Nephron (organoid): ENCODE data around the gene TCP1.

Experiments
- H3K27ac Mint-ChIP-seq, 3 experiments: 2 replicates each; pipeline ENCODE4 v1.8.0; 2020; ENCODE audit warnings: mixed read lengths in 3 of 3, mild to moderate bottlenecking in 2 of 3, moderate library complexity in 1 of 3
- H3K27me3 Mint-ChIP-seq: 2 replicates; pipeline ENCODE4 v1.8.0; 2021; ENCODE audit warnings: low read depth, mild to moderate bottlenecking, moderate library complexity, mixed read lengths
- H3K36me3 Mint-ChIP-seq: 2 replicates; pipeline ENCODE4 v1.8.0; 2020; ENCODE audit warnings: low read depth, mixed read lengths
- H3K4me1 Mint-ChIP-seq: 2 replicates; pipeline ENCODE4 v1.8.0; 2020; ENCODE audit warnings: mixed read lengths
- H3K4me3 Mint-ChIP-seq, 3 experiments: 2 replicates each; pipeline ENCODE4 v1.8.0; 2020; ENCODE audit warnings: mild to moderate bottlenecking in 3 of 3, mixed read lengths in 3 of 3, moderate library complexity in 2 of 3
- H3K9me3 Mint-ChIP-seq: 2 replicates; pipeline ENCODE4 v1.8.0; 2020; ENCODE audit warnings: mixed read lengths
- CTCF ChIP-seq, 3 experiments: fragments of 200-600 bp; sonication (generic); IDR thresholded peaks; one replicate each; pipeline ENCODE4 v1.5.0; 2021; ENCODE audit warnings: antibody characterized with exemption in 3 of 3; ENCODE audit not compliant: unreplicated experiment in 3 of 3

Gene TCP1

GRCh38 chr6:159809149-159809548 lies 19.7 kb upstream of the TCP1 start:
- Mint-ChIP-seq H3K9me3 (no peaks in the 10 kb centered on the region), H3K36me3 (no peaks in the 10 kb centered on the region), H3K4me1 (no peaks in the 10 kb centered on the region), H3K27ac (no peak overlapping the region), H3K27me3 (peaks cover 5% of the 10 kb centered on the region), H3K4me3 (no peak overlapping the region)
- no peak for TF ChIP-seq CTCF (IDR thresholded peaks at IDR 0.05; ENCODE audit: unreplicated experiment in 3 of 3)

- Mint-ChIP-seq H3K27ac (no peak overlapping the region), H3K9me3 (no peaks in the 10 kb centered on the region), H3K27me3 (peaks cover 5% of the 10 kb centered on the region), H3K4me1 (no peaks in the 10 kb centered on the region), H3K36me3 (no peaks in the 10 kb centered on the region), H3K4me3 (no peak overlapping the region)
- no peak for TF ChIP-seq CTCF (IDR thresholded peaks at IDR 0.05; ENCODE audit: unreplicated experiment in 3 of 3)
These were observed 19.2 kb upstream of the TCP1 start for GRCh38 chr6:159808647-159809046.

- no peak for TF ChIP-seq CTCF (IDR thresholded peaks at IDR 0.05; ENCODE audit: unreplicated experiment in 3 of 3)
- Mint-ChIP-seq H3K4me3 (no peak overlapping the region), H3K27ac (no peak overlapping the region), H3K9me3 (no peaks in the 10 kb centered on the region), H3K27me3 (peaks cover 5% of the 10 kb centered on the region), H3K36me3 (no peaks in the 10 kb centered on the region), H3K4me1 (no peaks in the 10 kb centered on the region)
These were observed 17.9 kb upstream of the TCP1 start for GRCh38 chr6:159807150-159807858.

- TF ChIP-seq CTCF (IDR thresholded peaks at IDR 0.05; ENCODE audit: unreplicated experiment in 3 of 3) = no peak
- Mint-ChIP-seq H3K9me3 (no peaks in the 10 kb centered on the region), H3K27me3 (peaks cover 5% of the 10 kb centered on the region), H3K36me3 (no peaks in the 10 kb centered on the region), H3K27ac (no peak overlapping the region), H3K4me1 (no peaks in the 10 kb centered on the region), H3K4me3 (no peak overlapping the region)
These were observed 16.6 kb upstream of the TCP1 start for GRCh38 chr6:159806021-159806458.

DNA sequence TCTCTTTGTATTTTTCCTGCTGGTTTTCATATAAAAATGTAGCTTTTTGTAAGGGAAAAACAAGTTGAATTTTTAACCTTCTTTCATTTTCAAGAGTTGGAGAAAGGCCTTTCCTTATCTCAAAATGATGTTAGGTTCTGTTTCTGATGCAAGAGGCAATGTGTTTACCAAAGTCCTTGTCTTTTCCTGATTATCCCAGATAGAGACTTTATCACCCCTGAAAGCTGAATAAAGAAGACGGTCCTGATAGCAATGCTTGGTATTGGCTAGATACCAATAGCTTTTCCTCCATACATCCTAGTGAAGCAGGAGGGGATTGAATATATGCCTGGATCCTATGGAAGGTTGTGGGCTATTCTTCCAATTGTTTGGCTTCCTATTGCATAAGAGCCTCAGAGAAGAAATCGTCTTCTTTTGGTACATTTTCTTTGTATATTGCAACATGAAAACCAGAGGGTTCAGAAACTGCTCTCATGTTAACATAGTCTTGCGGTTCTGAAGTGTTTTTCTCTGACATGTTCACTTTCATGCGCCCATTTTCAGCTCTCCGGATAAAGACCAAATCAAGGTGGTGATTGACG lies 16.1 kb upstream of the TCP1 start:
- Mint-ChIP-seq H3K4me3 (no peak overlapping the region), H3K4me1 (no peaks in the 10 kb centered on the region), H3K27me3 (peaks cover 5% of the 10 kb centered on the region), H3K27ac (no peak overlapping the region), H3K36me3 (no peaks in the 10 kb centered on the region), H3K9me3 (no peaks in the 10 kb centered on the region)
- no peak for TF ChIP-seq CTCF (IDR thresholded peaks at IDR 0.05; ENCODE audit: unreplicated experiment in 3 of 3)

- Mint-ChIP-seq H3K4me1 (no peaks in the 10 kb centered on the region), H3K36me3 (peaks cover 2% of the 10 kb centered on the region), H3K27me3 (peaks cover 5% of the 10 kb centered on the region), H3K4me3 (no peak overlapping the region), H3K27ac (no peak overlapping the region), H3K9me3 (no peaks in the 10 kb centered on the region)
- no peak for TF ChIP-seq CTCF (IDR thresholded peaks at IDR 0.05; ENCODE audit: unreplicated experiment in 3 of 3)
These were observed 15.1 kb upstream of the TCP1 start for GRCh38 chr6:159804504-159804903.
